ENCODE data around the gene HMGA1.

HMGA1 gene

DNA sequence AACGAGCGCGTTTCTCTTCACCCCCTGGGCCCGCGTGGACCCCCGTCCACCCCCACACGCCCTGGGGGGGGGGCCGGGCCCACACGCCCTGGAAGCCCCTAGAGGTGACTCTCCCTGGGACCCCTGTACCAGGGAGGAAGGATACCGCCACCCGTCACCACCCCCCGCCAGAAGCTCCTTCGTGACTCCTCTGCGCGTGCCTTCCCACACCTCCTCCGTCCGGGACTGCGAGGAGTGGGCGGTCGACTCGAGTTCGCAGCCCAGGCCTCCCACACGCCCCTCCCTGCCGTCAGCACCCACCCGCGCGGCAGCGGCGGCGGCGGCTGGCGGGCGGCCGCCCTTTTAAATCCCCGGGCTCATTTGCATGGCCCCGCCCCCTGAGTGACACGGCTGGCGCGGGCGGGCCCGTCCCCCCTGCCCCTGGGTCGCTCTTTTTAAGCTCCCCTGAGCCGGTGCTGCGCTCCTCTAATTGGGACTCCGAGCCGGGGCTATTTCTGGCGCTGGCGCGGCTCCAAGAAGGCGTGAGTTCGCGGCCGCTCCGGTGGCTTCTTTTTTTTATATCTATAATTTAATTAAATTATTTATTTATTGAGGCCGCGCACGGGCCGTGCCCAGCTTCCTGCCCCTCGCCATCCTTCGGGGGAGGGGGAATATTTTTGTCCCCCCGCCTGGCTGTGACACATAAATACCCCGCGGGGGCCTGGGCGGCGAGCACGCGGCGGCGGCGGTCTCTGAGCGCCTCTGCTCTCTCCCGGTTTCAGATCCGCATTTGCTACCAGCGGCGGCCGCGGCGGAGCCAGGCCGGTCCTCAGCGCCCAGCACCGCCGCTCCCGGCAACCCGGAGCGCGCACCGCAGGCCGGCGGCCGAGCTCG lies at the start of gene HMGA1:
Gene HMGA1, plus strand, starts transcription at position 431 of the 873 bp plus-strand sequence. CDS start 3,908 bp downstream, outside the sequence.
- peak; percentile 75 to 86 (median 80) for DNase-seq (ENCODE audit: low read depth in 2 of 3, low spot score in 1 of 3)

- DNase-seq (ENCODE audit: low read depth in 2 of 3, low spot score in 1 of 3) = peak in 2 of 3 donors; percentile 19 to 25
Observed at GRCh38 chr6:34189806-34190503, 46.7 kb upstream of the HMGA1 start.

- no peak for DNase-seq (ENCODE audit: low read depth in 2 of 3, low spot score in 1 of 3)
Observed at GRCh38 chr6:34190504-34191122, 46.1 kb upstream of the HMGA1 start.

DNA sequence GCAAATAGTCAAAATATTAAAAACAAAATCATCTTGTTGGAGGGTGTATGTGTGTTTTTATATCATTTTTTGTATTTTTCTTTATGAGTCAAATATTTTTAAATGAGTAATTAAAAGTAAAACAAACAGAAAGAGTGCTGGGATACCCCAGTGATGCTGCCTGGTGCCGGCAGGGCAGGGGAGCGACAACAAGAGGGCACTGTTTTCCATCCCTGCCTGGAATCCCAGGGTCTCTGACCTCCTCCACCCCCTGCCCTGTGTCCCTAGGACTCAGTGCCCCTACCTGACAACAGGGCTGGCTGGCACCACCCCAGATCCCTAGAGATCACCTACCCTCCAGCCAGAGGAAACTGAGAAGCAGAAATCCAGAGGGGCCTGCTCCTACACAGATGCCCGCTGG lies 41.9 kb upstream of the HMGA1 start:
- no peak for DNase-seq (ENCODE audit: low read depth in 2 of 3, low spot score in 1 of 3)

DNA sequence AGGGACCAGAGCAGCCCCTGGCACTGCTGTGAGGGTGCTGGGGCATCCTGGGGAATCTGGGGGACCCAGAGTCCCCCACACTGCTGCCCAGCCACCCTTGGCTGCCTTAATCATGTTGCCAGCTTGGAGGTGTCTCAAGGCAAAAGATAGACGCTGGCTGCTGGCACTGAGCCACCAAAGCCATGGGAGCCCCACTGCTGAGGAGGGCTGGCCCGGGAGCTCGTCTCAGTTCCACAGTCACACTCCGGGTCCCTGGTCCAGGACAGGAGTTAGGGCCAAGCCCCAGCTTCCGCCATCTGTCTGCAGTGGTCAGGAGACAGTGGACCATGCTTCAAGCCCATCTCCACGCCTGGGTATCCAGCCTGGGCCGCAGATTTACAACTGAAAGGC lies 41.0 kb upstream of the HMGA1 start:
- DNase-seq (ENCODE audit: low read depth in 2 of 3, low spot score in 1 of 3) = no peak

DNA sequence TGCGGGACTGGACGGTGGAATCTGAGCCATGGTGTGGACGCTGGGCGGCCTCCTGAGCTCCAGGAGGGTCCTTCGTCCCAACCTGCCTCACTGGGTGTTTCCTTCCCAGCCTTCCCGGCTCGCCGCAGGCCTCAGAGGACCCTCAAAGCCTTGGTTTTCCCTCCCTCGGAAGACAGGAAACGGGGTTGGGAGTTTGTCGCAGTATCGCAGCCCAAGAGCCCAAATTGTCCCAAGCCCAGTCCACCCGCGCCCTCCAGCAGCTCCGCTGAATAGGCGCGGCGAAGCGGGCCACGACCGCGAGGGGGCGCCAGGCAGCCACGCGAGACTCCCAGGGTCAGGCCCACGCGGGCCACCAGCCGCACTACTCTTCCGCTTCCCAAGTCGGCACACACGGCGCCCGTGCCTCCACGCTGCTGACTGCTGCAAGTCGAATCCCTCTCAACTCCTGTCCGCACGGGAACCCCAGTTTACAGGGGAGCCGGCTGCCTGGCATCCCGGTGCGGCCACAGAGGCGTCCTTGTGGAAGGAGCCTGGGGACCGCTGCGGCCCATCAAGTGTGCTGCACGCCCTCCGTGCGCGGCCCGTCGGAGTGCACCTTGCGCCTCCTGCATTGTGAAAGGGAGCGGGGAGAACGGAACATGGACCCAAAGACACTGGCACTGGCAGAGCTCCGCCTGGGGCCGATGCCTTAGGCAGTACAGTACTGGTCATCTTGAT lies 40.4 kb upstream of the HMGA1 start:
- peak; percentile 79 to 83 (median 83) for DNase-seq (ENCODE audit: low read depth in 2 of 3, low spot score in 1 of 3)

DNA sequence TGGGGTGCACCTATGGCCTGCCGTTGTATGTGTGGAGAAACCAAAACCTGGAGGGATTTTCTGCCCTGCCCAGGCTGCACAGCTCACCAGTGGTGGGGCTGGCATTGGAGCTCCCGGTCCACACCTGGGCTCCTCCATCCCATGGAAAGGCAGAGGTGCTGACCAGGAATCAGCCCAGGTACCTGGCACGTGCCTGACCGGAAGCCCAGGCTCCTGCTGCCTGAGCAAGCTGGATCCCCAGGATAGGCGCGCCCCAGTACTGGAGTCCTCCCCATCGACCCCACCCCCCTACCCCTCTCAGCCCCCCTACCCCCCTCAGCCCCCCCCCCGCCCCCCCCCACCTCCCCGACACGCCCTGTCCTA lies 39.9 kb upstream of the HMGA1 start:
- no peak for DNase-seq (ENCODE audit: low read depth in 2 of 3, low spot score in 1 of 3)

GRCh38 chr6:34200340-34200971 lies 36.2 kb upstream of the HMGA1 start:
- DNase-seq (ENCODE audit: low read depth in 2 of 3, low spot score in 1 of 3) = no peak

- DNase-seq (ENCODE audit: low read depth in 2 of 3, low spot score in 1 of 3) = no peak
Observed at GRCh38 chr6:34201455-34202107, 35.1 kb upstream of the HMGA1 start.

DNA sequence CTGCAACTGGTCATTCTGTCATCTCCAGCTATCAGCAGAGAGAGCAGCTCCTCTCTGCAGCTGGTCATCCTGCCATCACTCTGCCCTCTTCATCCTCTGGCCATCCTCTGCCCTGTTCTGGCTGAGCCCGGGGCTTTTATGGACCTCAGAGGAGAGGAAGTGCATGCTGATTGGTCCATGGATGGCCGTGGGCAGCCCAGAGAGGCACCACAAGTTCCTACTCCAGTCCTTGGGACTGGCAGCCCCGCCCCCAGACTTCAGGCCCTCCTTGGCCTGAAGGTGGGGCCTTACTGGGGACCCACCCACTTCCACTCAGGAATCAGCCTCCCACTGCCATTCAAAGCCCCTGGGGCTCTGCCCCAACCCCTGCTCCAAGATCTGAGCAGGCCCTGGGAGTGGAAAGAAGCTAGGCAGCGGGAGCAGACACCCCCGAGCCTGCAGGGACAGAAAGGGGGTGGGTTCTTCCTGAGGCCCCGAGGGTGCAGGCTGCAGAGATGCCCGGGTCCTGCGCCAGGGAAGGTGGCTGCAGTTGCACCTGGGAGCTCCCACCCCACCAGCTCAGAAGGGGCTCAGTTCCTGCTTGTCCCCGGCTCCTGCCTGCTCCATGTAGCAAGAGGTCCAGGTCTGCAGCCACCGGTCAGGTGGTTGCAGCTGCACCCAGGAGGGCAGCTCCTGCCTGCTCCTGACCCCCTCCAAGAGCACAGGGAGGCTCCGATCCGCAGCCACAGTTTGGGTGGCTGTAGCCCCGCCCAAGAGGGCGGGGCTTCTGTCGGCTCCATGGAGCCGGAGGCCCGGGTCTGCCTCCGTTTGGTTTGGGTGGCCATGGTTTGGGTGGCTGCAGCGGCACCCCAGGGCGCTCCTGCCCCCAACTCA lies 34.1 kb upstream of the HMGA1 start:
- DNase-seq (ENCODE audit: low read depth in 2 of 3, low spot score in 1 of 3) = no peak

- no peak for DNase-seq (ENCODE audit: low read depth in 2 of 3, low spot score in 1 of 3)
Observed at GRCh38 chr6:34204693-34205092, 32.0 kb upstream of the HMGA1 start.

- no peak for DNase-seq (ENCODE audit: low read depth in 2 of 3, low spot score in 1 of 3)
Observed at GRCh38 chr6:34205466-34205865, 31.2 kb upstream of the HMGA1 start.

DNA sequence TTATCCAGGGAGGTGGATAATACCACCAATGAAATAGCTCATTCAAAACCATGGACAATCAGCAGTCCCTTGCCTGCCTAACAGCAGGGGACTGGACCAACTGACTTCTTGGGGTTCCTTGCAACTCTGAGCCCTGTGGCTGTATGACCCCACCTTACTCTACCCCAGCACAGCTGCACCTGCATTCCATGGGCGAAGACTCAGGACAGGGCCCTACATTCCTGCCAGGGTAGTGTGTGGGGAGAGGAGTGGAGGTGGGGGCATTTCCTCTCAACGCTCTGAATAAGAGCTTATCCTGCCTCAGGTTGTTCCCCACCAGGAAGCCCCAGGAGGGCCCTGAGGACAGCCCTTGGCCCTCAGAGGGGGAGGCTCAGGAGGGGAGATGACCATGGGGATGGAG lies 30.8 kb upstream of the HMGA1 start:
- DNase-seq (ENCODE audit: low read depth in 2 of 3, low spot score in 1 of 3) = no peak

DNA sequence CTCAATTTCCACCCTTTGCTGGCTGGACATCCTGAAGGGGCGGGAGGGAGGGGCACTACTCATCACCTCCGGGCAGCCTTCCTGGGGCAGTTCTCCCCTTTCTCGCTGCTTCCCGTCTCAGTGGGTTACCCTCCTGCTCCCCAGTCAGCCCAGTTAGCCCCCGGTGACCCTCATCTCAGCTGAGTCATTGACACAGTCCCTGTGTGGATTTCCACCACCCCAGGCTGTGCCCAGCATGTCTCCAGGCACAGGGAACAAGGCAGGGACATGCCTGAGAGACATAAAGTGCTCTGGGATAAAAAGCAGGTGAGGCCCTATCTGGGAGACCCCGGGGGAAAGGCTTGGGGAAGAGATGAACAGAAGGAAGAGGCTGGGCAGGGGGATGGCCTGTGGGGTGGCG lies 29.9 kb upstream of the HMGA1 start:
- no peak for DNase-seq (ENCODE audit: low read depth in 2 of 3, low spot score in 1 of 3)

DNA sequence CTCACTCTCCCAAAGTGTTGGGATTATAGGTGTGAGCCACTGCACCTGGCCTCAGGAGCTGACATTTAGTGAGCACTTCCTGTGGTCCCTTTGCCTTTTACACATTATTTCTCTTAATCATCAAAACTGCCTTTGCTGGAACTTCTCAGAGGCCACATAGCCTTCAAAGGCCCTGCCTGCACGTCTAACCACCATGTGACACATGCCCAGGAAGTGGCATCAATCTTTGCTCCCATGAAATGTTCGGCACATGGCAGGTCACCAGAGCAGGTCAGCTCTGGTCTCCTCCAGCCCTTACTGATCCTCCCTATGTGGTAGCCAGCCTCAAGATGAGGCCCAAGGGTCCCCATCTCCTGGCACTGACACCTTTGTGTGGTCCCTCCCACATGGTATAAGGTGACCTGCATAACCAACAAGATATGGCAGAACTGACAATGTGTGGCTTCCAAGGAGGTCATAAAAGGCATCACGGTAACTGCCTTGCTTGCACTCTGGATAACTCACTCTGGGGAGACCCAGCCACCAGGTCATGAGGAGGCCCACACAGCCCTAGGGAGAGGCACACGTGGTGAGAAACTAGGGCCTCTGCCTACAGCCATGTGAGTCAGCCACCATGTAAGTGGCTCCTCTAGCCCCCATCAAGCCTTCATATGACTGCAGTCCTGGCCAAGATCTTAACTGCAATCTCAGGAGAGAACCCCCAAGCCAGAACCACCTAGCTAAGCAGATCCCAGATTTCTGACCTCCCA lies 28.8 kb upstream of the HMGA1 start:
- peak in 1 of 3 donors; percentile 42 for DNase-seq (ENCODE audit: low read depth in 2 of 3, low spot score in 1 of 3)

GRCh38 chr6:34213772-34214171 lies 22.9 kb upstream of the HMGA1 start:
- DNase-seq (ENCODE audit: low read depth in 2 of 3, low spot score in 1 of 3) = no peak

DNA sequence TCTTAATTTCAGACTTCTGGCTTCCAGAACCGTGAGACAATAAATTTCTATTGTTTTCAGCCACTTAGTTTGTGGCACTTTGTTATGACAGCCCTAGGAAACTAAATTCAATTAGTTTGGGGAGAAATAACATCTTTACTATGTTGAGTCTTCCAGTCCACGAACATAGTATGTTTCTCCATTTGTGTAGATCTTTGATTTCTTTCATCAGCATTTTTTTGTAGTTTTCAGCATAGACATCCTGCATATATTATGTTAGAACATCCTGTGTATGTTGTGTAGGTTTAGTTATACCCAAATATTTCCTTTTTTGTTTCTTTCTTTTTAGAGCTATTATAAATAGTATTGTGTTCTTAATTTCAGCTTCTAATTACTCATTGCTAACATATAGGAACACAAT lies 18.0 kb upstream of the HMGA1 start:
- DNase-seq (ENCODE audit: low read depth in 2 of 3, low spot score in 1 of 3) = no peak

GRCh38 chr6:34223381-34223955 lies 13.2 kb upstream of the HMGA1 start:
- no peak for DNase-seq (ENCODE audit: low read depth in 2 of 3, low spot score in 1 of 3)
